ENCODE measurements around the gene SERINC4.

SERINC4 gene

DNA sequence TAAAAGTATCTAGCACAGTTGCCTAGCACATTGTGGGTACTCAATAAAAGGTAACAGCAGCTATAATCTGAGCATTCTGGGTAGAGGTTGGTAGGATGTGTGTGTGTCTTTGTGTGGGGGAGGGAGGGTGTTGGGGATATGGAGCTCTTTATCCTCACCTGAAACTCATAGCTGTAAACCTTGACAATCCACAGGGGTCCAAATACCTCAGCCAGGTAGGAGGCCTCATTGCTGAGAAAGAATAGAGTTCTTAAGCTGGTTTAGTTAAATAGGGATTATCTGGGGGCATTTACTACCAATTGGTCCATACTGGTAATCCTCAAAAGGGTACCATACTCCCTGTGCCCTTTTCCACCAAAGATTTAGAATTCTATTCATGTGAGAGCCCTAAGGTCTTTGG, 4.0 kb downstream of the SERINC4 start:
- no peak for DNase-seq

DNA sequence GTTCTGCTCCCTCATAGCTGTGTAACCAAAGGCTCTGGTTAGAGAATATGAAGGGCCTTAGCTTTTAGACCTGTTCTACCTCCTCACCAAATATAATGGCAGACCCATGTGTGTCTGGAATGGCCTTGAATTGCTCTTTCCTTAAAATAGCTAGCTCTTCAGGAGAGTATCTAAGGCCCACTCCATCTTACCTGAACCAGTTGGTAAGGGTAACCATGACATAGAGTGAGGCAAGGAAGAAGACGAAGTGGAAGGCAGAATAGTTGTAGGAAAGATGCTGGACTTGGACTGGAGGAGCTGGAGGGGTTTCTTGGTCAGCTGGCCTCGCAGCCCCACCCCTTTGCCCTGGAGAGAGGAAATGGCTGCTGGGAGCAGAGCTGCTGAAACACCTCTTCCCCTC, 4.8 kb downstream of the SERINC4 start:
- DNase-seq: no peak

DNA sequence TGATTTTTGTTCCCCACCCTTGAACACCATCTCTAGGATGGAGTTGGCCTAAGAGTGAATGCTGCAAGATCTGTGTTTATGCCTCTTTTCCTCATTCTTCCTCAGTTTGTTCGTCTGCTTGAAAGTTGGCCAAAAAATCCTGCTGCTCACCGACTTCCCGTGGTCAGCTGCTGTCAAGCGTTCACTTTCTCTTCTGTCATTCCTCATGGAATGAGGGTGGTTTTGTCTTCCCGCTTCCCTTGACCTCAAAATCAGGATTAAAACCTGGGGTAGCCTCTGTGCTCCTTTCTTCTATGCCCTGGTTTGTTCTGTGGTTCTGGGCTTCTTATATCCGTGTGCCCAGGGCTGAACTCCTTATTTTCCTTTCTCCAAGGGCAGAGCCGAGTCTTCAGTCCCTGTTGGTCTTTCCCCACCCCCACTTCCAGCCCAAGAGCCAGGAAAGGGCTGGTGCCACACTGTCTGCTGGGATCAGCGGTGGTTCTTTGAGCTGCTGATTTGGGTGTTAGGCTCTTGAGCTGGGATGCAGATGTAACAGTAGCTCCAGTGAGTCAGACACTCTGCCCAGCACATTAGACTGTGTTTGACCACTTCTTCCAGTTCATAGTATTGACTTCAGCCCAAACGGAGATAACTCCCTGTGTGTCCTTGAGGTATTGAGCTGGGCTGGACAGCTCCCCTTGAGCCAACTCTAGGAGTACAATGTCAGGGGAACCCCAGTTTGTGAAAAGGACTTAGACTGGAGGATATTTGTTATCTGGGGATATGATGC, 5.6 kb downstream of the SERINC4 start:
- peak; percentile 70 for DNase-seq

DNA sequence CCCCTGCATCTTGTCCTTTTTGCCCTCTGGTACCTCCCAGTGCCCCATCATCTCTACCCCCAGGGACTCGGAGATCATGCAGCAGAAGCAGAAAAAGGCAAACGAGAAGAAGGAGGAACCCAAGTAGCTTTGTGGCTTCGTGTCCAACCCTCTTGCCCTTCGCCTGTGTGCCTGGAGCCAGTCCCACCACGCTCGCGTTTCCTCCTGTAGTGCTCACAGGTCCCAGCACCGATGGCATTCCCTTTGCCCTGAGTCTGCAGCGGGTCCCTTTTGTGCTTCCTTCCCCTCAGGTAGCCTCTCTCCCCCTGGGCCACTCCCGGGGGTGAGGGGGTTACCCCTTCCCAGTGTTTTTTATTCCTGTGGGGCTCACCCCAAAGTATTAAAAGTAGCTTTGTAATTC, 6.4 kb downstream of the SERINC4 start:
- DNase-seq: no peak

DNA sequence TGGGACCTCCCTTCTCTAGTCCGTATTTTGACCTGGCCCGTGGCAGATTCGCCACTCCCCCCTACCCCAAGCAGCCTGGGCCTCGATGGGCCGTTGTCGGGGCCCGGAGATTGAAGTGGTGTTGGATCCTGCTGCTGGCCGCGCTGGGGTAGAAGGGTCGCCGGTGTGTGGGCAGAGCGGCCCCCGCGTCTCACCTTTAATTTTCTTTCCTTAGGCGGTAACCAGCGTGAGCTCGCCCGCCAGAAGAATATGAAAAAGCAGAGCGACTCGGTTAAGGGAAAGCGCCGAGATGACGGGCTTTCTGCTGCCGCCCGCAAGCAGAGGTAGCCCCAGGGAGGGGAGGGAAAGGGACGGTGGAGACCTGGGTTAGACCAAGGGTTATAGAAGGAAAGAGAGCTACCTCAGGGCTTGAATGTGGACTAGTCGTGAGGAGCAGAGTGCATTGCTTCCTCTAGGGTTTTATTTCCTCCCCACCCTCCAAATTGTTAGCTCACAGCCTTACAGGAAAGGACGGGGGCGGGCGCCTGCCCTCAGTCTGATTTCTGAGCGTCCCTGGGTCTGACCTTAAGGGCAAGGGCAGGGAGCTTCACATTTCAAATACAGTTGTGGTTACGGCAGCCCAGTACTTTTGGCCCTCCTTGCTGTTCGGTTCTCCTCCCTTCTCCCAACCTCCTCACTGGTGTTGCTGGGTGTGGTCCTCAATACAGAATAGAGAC, 7.1 kb downstream of the SERINC4 start:
- DNase-seq: peak; percentile 52

DNA sequence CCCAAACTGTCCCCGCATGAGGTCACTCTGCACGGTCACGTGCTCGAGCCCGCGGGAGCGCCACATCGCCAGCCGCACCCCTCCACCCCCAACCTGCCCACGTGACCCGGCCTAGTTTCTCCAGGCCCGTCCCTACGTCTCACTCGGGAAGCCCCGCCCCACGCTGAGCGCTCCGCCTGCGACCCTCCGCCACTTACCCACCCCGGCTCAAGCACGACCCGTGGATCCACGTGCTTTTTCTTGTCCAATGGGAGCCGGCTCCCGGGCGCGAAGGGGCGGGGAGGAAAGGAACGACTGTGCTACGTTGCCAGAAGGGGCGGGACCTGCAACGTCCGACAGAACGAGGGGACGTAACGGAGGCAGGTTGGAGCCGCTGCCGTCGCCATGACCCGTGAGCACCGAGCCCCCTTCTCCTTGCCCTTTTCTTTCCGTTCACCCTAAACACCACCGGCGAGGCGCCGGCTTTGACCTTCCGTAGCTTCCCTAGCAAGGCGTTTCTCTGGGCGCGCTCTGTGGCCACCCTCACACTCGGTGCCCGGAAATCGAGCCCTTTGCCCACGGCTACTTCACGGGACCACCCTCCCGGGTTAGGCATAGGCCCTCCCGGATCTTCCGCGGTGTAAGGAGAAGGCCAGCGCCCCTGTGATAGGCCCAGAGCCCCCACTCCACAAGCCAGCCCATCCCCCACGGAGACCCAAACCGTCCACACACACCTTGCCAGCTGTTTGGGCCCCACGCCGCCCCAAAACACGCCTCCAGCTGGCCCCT, 7.8 kb downstream of the SERINC4 start, which contains the start of gene SERF2:
Gene SERF2, plus strand, starts transcription at position 328 of the 768 bp plus-strand sequence. Its CDS starts 57 bp downstream, at position 385.
- DNase-seq: peak; percentile 100

DNA sequence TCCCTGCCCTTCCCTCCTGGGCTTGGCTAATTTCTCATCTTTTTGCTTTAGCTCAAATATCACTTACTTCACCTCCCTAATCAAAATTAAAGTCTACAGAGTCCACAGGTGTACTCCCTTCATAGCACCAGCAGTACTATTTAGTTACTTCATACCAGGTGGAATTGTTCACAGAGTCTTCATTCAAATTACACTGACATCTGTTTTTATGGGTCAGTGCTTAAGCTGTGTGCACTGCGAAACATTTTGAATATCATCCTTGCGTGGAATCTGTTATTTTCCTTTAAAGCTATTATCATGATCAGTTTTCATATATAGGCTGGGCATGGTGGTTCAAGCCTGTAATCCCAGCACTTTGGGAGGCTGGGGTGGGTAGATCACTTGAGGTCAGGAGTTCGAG, 10.6 kb downstream of the SERINC4 start:
- DNase-seq: no peak

DNA sequence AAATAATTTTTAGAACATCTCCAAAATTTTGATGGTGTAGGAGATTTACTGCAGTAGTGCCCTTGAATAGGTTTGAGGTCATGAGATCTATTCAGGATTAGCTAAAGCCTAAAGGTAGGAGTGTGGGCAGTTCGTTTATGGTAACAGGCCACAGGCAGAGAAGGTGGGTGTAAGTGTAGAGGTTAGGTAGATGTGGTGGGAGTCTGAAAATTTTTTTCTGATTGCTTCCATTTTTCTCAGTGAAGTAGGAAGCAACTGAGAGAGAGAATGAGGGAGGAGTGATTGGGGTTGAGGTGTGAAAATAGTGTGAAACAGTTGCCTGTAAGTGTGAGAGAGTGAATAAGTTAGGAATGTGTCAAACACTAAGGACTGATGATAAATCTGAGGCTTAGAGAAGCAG, 21.0 kb downstream of the SERINC4 start:
- DNase-seq: no peak

DNA sequence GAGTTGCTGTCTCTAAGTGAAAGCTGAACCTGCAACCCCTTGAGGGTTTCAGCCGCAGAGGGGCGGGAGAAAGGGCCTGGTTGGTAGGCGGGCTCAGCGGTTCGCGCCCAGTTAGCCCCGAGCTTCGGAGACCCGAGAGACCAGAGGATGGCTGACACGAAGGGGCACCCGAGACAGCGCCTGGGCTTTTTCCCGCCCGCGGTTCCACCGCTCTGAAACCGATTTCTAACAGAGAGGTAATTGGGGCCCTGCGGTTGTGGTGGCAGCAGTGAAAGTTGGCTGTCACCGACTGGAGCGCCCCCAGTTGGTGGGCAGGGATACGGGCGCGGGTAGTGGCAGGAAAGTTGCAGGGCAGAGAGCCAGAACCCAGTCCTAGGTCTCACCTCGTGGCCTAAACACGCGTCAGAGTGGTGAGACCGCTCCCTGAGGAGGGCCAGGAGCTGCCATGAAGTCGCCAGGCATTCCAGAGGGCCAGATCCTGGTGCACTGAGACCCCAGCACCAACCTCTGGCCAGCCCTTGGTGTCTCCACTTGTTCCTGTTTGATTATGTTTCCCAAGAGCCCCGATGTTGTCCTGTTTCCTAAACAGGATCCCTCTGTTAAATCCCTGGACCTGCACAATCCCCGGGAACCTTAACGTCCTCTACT, 22.6 kb downstream of the SERINC4 start:
- DNase-seq: peak; percentile 67

DNA sequence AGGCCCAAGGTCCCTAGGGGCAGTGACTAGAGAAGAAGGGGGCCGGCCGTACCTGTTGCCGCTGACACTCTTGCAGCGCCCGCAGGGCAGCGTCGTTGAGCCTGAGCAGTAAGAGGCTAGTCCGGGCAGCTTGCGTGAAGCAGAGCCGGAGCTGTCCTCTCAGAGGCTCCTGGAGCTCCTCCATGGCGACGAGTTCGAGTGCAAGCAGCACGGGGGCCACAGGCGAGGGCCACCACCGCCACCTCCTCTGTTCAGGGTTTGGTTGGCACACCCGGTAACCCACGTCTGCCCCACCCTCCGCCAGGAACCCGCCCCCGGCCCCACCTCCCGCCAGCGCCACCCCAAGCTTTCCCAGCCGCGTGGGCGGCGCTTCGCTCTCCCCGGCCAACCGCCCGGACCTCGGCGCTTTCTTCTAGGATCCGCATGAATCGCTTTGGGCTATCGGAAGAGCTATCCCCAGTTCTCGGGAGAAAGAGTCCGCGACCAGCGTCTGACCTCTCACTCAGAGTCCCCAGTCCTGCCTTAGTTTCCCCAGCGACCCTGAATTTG, 23.2 kb downstream of the SERINC4 start, which contains the start of gene ELL3:
Gene ELL3, minus strand, starts transcription at position 249 of the 549 bp plus-strand sequence. Its CDS starts 65 bp downstream, at position 184.
- peak; percentile 61 for DNase-seq

DNA sequence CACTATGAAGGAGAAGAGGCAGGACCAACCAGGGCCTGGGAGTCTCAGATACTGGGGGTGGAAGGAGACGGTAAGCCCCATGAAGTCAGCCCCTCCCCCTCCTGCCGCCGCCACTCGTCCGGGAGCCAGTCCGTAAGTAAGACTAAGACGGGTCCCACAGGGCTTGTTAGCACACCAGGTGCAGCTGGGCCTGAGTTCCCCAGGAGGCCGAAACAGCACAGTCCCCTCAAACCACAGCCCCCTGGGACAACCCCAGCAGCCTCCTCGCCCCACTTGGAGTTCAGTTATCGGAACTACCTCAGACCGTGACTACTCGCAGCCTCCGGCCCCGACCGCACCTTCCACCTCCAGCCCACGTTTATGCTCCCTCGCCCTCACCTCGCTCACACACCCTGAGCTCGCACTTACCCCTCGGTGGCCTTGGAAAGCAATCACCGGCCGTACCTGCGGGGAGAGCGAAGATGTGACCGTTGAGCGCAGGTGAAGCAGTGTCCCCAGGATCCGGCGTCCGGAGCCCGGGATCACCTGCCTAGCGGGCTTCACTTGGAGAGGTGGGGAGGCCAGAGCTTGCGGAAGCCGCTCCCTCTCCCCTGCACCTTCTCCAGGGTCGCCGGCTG, 23.8 kb downstream of the SERINC4 start:
- no peak for DNase-seq

DNA sequence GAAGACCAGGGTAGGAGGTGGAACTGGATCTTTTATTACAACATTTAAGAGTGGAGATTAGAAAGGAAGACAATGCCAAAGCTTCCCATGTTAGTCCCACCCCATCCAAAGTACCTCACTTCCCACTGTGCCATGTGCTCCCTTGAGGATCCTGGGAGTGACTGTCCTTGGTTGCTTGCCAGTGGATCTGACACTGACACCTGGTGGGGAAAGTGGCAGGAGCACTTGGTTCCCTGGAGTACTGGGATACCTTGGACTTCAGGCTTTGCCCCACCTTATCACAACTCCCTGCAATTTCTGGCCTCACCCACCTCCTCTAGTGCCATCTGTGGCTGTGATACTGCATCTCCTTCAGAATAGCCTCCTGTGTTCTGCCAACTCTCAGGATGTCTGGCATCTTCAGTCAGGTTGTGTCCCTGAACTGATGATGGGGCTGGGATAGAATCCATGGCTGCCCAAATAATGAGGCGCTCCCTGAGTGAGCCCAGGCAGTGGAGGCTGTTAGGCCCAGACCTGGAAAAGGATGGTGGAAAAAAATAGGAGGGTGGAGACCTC, 24.5 kb downstream of the SERINC4 start:
- DNase-seq: peak; percentile 66

DNA sequence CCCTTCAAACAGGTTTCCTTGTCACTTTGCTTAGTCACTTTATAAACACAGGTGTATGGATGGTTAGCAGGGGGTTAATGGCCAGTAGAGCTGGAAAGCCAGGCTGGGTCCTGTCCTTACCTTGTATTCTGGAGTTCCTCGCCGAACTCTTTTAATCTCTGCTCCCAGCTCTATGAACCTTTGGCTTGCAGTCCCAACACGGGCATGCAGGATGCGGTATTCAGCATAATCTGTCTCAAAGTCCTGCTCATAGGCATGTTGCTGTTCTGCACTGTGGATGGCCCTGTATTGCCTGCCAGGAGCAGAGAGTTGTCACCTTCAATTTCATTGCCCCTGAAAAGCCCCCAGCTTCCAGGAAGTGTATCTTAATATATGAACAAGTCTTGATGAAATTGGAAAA, 26.0 kb downstream of the SERINC4 start:
- DNase-seq: no peak

DNA sequence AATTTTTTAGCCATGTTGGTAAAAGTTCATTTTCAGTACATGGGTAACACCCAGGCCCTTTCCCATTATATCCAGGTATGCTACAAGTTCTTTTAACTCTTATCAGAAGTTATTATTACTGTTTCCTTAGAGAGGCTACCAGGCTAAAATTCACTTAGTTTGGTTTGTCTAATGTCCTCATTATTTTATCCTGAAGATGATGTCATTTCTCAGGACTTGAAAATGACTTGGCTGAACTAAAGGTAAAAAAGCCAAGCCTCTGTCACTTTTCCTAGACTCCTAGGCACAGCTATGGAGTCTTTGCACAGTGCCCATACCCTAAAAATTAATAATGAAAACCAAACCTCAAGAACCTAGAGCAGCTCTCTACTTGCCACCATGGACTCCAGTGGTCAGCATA, 27.4 kb downstream of the SERINC4 start:
- DNase-seq: no peak

DNA sequence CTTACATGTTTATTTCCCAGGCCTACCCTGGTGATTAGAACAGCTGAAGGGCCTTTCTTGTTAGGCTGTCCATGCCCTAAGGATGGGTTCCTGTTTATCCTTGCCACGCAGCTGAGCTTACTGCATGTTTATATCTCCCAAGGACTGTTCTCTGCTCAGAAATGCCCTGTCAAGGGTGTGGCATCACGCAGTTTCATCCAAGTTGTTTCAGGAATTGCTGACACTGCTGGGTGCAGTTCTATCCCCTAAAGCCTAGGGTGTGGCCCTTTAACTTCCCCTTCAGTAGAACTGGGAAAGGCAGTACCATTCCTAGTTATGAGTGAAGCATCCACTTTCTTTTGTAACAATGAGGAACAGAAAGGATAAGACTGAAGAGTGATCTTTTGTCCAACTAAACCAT, 28.2 kb downstream of the SERINC4 start:
- no peak for DNase-seq

DNA sequence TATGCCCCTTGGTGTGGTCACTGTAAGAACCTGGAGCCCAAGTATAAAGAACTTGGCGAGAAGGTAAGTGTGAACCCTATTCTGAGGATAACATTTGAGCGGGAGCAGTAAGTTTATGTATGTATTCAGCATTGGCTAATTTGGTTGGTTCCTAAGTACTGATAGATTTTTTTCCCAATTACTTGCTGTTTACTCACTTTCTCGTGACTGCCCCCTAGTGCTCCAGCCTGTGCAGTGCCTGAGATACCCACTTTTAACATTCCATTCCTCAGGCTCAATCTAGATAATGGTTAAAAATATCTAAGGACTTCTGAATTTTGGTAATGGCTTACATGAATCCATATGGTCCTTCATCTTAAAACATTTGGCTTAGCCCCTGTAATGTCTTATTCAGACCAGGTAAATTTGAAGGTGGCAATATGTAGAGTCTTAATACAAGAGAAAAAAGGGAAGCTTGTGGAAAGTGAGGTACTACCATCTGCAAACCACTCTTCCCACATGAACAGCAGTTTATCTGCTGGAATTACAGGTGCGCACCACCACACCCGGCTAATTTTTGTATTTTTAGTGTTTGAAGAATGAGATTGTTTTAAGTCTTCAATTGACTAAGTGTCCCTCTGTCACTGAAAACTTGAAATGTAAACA, 30.3 kb downstream of the SERINC4 start:
- DNase-seq: peak; percentile 63

DNA sequence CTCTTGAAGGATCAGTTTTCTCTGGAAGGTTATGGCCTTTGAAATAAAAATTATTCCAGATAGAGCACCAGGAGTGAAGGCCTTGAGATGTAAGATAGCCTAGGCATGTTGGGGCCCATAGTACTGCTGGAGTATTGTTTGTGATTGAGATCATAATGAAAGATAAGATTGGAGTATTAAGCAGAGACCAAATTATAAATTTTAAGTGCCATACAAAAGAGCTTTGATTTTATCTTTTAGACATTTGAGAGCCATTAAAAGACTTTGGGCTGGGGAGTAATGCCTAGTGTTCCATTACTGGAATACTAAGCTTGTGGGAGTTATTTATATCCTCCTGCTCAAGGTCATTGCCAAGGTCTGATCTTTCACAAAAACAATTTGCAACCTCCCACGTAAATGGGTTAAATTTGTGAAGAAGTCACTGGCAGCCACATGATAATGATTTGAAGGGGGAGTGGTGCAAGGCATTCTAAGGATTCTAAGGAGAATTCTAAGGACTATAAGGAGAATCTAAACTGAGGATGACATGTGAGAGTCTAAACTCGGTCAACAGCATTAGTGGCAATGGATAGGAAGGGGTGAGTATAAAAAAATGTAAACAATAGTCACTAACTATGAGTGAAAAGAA, 36.1 kb downstream of the SERINC4 start:
- DNase-seq: peak; percentile 20

DNA sequence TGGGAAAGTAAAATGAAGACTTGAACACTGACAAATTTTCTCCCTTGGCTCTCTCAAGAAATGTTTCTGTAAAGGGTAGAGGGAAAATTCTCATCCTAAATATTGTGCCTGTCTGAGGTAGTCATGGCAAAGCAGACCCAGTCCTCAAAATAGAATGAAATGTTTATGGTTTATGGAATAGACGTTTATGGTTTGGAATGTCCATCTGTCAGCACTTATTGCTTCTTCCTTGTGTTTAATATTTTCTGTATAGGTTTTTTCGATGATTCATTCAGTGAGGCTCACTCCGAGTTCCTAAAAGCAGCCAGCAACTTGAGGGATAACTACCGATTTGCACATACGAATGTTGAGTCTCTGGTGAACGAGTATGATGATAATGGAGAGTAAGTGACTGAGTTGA, 37.2 kb downstream of the SERINC4 start:
- DNase-seq: peak; percentile 82

DNA sequence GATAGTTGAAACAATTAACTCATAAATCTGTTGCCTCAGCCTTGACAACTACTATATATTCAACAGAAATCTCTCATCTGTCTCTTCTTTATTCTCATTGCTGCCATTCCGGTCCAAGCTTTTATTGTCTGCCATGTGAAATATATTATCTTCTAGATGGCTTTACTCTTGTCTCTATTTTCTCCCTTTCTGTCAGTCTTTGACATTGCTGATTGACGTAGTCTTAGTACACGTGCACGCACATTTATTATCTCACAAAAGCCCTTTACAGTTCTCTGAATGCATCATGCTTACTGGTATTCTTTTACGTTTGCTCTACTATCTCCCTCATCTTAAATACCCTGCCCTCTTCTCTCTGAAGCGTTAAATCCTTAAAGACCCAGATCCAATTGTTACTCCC, 48.1 kb downstream of the SERINC4 start:
- DNase-seq: no peak

DNA sequence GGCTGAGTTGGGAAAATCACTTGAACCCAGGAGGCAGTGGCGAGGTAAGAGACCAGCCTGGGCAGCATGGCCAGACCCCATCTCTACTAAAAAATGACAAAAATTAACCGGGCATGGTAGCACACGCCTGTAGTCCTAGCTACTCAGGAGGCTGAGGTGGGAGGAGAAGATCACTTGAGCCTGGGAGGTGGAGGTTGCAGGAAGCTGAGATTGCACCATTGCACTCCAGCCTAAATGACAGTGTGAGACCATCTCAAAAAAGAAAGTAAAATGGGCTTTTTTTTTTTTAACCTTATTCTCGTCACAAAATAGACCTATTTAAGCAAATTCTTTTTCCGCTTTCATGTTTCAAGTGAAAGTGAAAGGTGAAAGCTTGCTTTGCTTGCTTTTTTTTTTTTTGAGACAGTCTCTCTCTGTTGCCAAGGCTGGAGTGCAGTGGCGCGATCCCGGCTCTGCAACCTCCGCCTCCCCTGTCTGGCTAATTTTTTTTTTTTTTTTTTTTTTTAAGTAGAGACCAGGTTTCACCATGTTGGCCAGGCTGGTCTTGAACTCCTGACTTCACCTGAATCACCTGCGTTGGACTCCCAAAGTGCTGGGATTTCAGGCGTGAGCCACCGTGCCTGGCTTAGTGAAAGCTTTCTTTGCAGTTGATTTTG, 50.2 kb downstream of the SERINC4 start:
- DNase-seq: no peak

All from fibroblast of skin of right biceps (primary cell).